Esophagus squamous epithelium (tissue), 5 donors: ENCODE results near the gene CLUH. TPM values are rescaled to one million over a fixed set of nuclear protein-coding genes. Genes with fewer than 3 reads are reported as not detected.
"Not testable (repeated sequence)": the region's sequence is repeated elsewhere in the genome, so short reads cannot be mapped to it uniquely, and the experiment has no call there.

ENCODE experiments used
- DNase-seq: peaks from one replicate; lab custom pipeline; 2025; lab: John Stamatoyannopoulos, UW
- H3K27ac ChIP-seq, 4 donors: fragments of 200-600 bp; sonication (generic); one replicate each; pipeline ENCODE4 v1.5.1; 2016 to 2019; ENCODE audit warnings: mild to moderate bottlenecking in 1 of 4
- H3K27me3 ChIP-seq, 4 donors: fragments of 200-600 bp; sonication (generic); 1 replicate in 3 of 4; 2 replicates in 1 of 4; pipeline versions ENCODE4 v1.5.1 to v1.6.0; 2017 to 2021; ENCODE audit warnings: antibody characterized with exemption in 1 of 4
- H3K36me3 ChIP-seq, 3 donors: fragments of 200-600 bp; sonication (generic); one replicate each; pipeline ENCODE4 v1.5.1; 2016 to 2019
- H3K4me1 ChIP-seq, 3 donors: fragments of 200-600 bp; sonication (generic); one replicate each; pipeline ENCODE4 v1.5.1; 2017 to 2019
- H3K4me3 ChIP-seq, 4 donors: fragments of 200-600 bp; sonication (generic); 1 replicate in 3 of 4; 2 replicates in 1 of 4; pipeline ENCODE4 v1.5.1; 2016 to 2019; ENCODE audit warnings: mild to moderate bottlenecking in 2 of 4, moderate library complexity in 1 of 4
- H3K9me3 ChIP-seq, 3 donors: fragments of 200-600 bp; sonication (generic); one replicate each; pipeline ENCODE4 v1.5.1; 2016 to 2019
- CTCF ChIP-seq, 6 experiments: fragments of 450-650 bp in 4 of 6; fragments of 200-600 bp in 2 of 6; sonication (generic) in 2 of 6; IDR thresholded peaks; one replicate each; pipeline ENCODE4 v1.5.1; 2016 to 2019; ENCODE audit warnings: antibody characterized with exemption in 6 of 6, mild to moderate bottlenecking in 4 of 6, moderate library complexity in 4 of 6
- POLR2A ChIP-seq, 4 donors: fragments of 450-650 bp; IDR thresholded peaks; one replicate each; pipeline ENCODE4 v1.6.1; 2017; ENCODE audit warnings: antibody characterized with exemption in 4 of 4, mild to moderate bottlenecking in 4 of 4, moderate library complexity in 3 of 4
- WGBS, 2 donors: methylation state at CpG; one replicate each; pipeline ENCODE4 v1.1.5; 2018; 5-methylcytosine and 5-hydroxymethylcytosine counted together
- intact Hi-C: fragments of 100-400 bp; cut with DNase I; formaldehyde crosslinking; loops from one replicate; pipeline ENCODE4 v1.15.0; 2022
- total RNA-seq, 4 donors: library from RNA; depleted of rRNA; stranded (reverse); fragments of >200 nt; gene quantifications; one replicate each; pipeline ENCODE4 v1.1.0, GENCODE V29; 2016
- donor health status: DM: yes; HTN: yes; CAD: no.

CLUH gene
- total RNA-seq, 4 donors from 2014 or later: 89.2 to 164 (median 136) TPM

GRCh38 chr17:2700491-2701141 lies 10.9 kb downstream of the CLUH start:
- H3K4me1 ChIP-seq: peaks cover 0 to 12% (median 0%) of the 10 kb centered on the region in 3 donors
- H3K4me3 ChIP-seq: no peak overlapping the region
- peaks cover 53 to 100% (median 63%) of the 10 kb centered on the region in 3 donors for H3K36me3 ChIP-seq
- 86 to 90% methylated on average over 2 to 4 of the region's 27 CpGs for WGBS, 2 donors
- DNase-seq: no peak
- no peaks in the 10 kb centered on the region for H3K27me3 ChIP-seq
- TF ChIP-seq CTCF (IDR thresholded peaks at IDR 0.05) (no peak), POLR2A (IDR thresholded peaks at IDR 0.05) (no peak)
- intact Hi-C loops: no loop called here
- H3K9me3 ChIP-seq: no peaks in the 10 kb centered on the region
- H3K27ac ChIP-seq: no peak overlapping the region

- WGBS, 2 donors: 70 to 97% methylated on average over 6 to 10 of the region's 20 CpGs
- H3K27me3 ChIP-seq: no peaks in the 10 kb centered on the region
- intact Hi-C loops: no loop called here
- peaks cover 0 to 7% (median 0%) of the 10 kb centered on the region in 3 donors for H3K4me1 ChIP-seq
- no peak overlapping the region for H3K27ac ChIP-seq
- TF ChIP-seq CTCF (IDR thresholded peaks at IDR 0.05) (no peak), POLR2A (IDR thresholded peaks at IDR 0.05) (no peak)
- no peaks in the 10 kb centered on the region for H3K9me3 ChIP-seq
- no peak for DNase-seq
- no peak overlapping the region for H3K4me3 ChIP-seq
- peaks cover 58 to 100% (median 65%) of the 10 kb centered on the region in 3 donors for H3K36me3 ChIP-seq
Observed at GRCh38 chr17:2700030-2700490, 11.5 kb downstream of the CLUH start.

- 84 to 88% methylated on average over 13 to 18 of the region's 18 CpGs for WGBS, 2 donors
- H3K27ac ChIP-seq, H3K27me3 ChIP-seq, H3K9me3 ChIP-seq, intact Hi-C loops, DNase-seq, H3K4me1 ChIP-seq, H3K4me3 ChIP-seq: not testable (repeated sequence)
- peaks cover 65 to 100% (median 65%) of the 10 kb centered on the region in 3 donors for H3K36me3 ChIP-seq
Observed at GRCh38 chr17:2699216-2699805, 12.3 kb downstream of the CLUH start.

- Histone ChIP-seq H3K4me1 (peaks cover 0 to 13% (median 0%) of the 10 kb centered on the region in 3 donors), H3K36me3 (peaks cover 67 to 100% (median 68%) of the 10 kb centered on the region in 3 donors), H3K27me3 (no peaks in the 10 kb centered on the region), H3K4me3 (no peak overlapping the region), H3K27ac (no peak overlapping the region), H3K9me3 (no peaks in the 10 kb centered on the region)
- DNase-seq: no peak
- WGBS, 2 donors: 100% methylated on average over 1 of the region's 40 CpGs; no CpG with 5 or more reads in 1 of the 2 donors
- intact Hi-C loops: no loop called here
- TF ChIP-seq POLR2A (IDR thresholded peaks at IDR 0.05) (no peak), CTCF (IDR thresholded peaks at IDR 0.05) (no peak)
Observed at GRCh38 chr17:2697611-2698162, 13.9 kb downstream of the CLUH start.

GRCh38 chr17:2695961-2696760 lies 15.4 kb downstream of the CLUH start:
- Histone ChIP-seq H3K36me3 (peaks cover 65 to 100% (median 66%) of the 10 kb centered on the region in 3 donors), H3K9me3 (no peaks in the 10 kb centered on the region), H3K27ac (no peak overlapping the region), H3K4me1 (peaks cover 0 to 13% (median 0%) of the 10 kb centered on the region in 3 donors), H3K4me3 (no peak overlapping the region), H3K27me3 (no peaks in the 10 kb centered on the region)
- DNase-seq: no peak
- TF ChIP-seq POLR2A (IDR thresholded peaks at IDR 0.05): no peak
- no peak for TF ChIP-seq CTCF (IDR thresholded peaks at IDR 0.05)
- intact Hi-C loops: no loop called here
- WGBS, 2 donors: 94% methylated on average over 19 to 20 of the region's 36 CpGs
